ACC112 (cell line): ENCODE data around the gene RAB11A.

Source experiments
- H2AFZ ChIP-seq: fragments of 200-600 bp; sonication (generic); one replicate; pipeline ENCODE4 v1.6.0; 2017; ENCODE audit warnings: antibody characterized with exemption, low read length; ENCODE audit not compliant: unreplicated experiment
- H3K27ac ChIP-seq: fragments of 200-600 bp; sonication (generic); 2 replicates; pipeline ENCODE4 v1.5.1; 2014; ENCODE audit warnings: low read depth, mild to moderate bottlenecking, antibody characterized with exemption, low read length, moderate library complexity
- H3K27me3 ChIP-seq: fragments of 200-600 bp; sonication (generic); 2 replicates; pipeline ENCODE4 v1.6.1; 2014; ENCODE audit warnings: mild to moderate bottlenecking, antibody characterized with exemption, low read length, moderate library complexity, mixed read lengths; ENCODE audit not compliant: insufficient read depth
- H3K36me3 ChIP-seq: fragments of 200-600 bp; sonication (generic); 2 replicates; pipeline ENCODE4 v1.6.1; 2016; ENCODE audit warnings: mild to moderate bottlenecking, antibody characterized with exemption, low read length, moderate library complexity, mixed read lengths; ENCODE audit not compliant: insufficient read depth
- H3K4me1 ChIP-seq: fragments of 200-600 bp; sonication (generic); one replicate; pipeline ENCODE4 v1.6.1; 2016; ENCODE audit warnings: low read length, mixed read lengths; ENCODE audit not compliant: insufficient read depth, unreplicated experiment, control insufficient read depth
- H3K4me3 ChIP-seq: fragments of 200-600 bp; sonication (generic); 2 replicates; pipeline ENCODE4 v1.5.1; 2014; ENCODE audit warnings: mild to moderate bottlenecking, low read depth, low read length
- H3K79me2 ChIP-seq: fragments of 200-600 bp; sonication (generic); one replicate; pipeline ENCODE4 v1.6.0; 2016; ENCODE audit warnings: low read length; ENCODE audit not compliant: control insufficient read depth, unreplicated experiment, insufficient read depth

The RAB11A gene

GRCh38 chr15:65926459-65926858, 57.2 kb downstream of the RAB11A start:
- H3K79me2 ChIP-seq: no peaks in the 10 kb centered on the region
- H3K36me3 ChIP-seq: no peaks in the 10 kb centered on the region
- no peaks in the 10 kb centered on the region for H3K4me1 ChIP-seq
- no peak overlapping the region for H2AFZ ChIP-seq
- H3K27ac ChIP-seq: no peak overlapping the region
- H3K27me3 ChIP-seq: no peaks in the 10 kb centered on the region
- H3K4me3 ChIP-seq: no peak overlapping the region

GRCh38 chr15:65926899-65927298, 57.6 kb downstream of the RAB11A start:
- H3K36me3 ChIP-seq: no peaks in the 10 kb centered on the region
- no peaks in the 10 kb centered on the region for H3K27me3 ChIP-seq
- no peak overlapping the region for H3K27ac ChIP-seq
- H3K4me1 ChIP-seq: no peaks in the 10 kb centered on the region
- H3K79me2 ChIP-seq: no peaks in the 10 kb centered on the region
- H2AFZ ChIP-seq: no peak overlapping the region
- no peak overlapping the region for H3K4me3 ChIP-seq

GRCh38 chr15:65927545-65927944, 58.3 kb downstream of the RAB11A start:
- H3K36me3 ChIP-seq: no peaks in the 10 kb centered on the region
- H2AFZ ChIP-seq: no peak overlapping the region
- H3K79me2 ChIP-seq: no peaks in the 10 kb centered on the region
- no peaks in the 10 kb centered on the region for H3K27me3 ChIP-seq
- no peak overlapping the region for H3K27ac ChIP-seq
- H3K4me3 ChIP-seq: no peak overlapping the region
- no peaks in the 10 kb centered on the region for H3K4me1 ChIP-seq

DNA sequence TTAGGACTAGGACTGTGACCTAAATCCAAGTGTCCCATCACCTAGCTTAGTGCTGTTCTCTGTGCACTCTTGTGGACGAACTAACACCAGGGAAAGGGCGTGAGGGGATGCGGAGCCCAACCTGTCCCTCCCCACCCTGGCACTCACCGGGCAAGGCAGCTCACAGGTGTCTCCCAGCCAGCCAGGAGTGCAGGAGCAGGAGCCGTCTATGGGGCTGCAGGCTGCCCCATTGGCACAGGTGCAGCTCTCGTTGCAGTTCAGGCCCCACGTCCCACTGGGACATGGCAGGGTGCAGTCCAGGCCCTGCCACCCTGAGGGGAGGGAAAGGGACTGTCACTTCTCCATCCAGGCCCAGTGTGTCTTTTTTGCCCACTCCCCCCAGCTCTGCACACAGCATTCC, 60.3 kb downstream of the RAB11A start:
- no peaks in the 10 kb centered on the region for H3K4me1 ChIP-seq
- no peak overlapping the region for H3K27ac ChIP-seq
- no peaks in the 10 kb centered on the region for H3K79me2 ChIP-seq
- H3K36me3 ChIP-seq: no peaks in the 10 kb centered on the region
- no peak overlapping the region for H2AFZ ChIP-seq
- H3K4me3 ChIP-seq: no peak overlapping the region
- H3K27me3 ChIP-seq: no peaks in the 10 kb centered on the region

DNA sequence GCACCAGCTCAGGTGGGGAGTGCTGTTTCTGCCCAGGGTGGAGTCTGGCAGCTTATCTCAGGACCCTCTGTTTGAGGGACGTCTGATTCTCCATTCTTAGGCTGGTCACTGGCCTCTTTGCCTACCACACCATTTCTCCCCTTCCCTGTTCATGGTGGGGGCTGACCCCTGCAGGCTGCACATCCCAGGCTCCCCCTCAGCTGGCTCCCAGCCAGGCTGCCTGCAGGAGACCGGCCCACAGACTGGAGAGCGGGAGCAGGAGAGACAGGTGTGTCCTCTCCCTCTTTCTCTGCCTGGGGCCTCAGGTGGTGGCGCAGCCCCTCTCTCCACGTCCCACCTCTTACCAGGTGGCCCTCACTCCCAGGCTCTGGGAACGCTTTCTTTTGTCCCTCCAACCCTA, 60.8 kb downstream of the RAB11A start:
- no peaks in the 10 kb centered on the region for H3K36me3 ChIP-seq
- H3K4me3 ChIP-seq: no peak overlapping the region
- H3K4me1 ChIP-seq: no peaks in the 10 kb centered on the region
- H3K27ac ChIP-seq: no peak overlapping the region
- H3K27me3 ChIP-seq: no peaks in the 10 kb centered on the region
- H2AFZ ChIP-seq: no peak overlapping the region
- no peaks in the 10 kb centered on the region for H3K79me2 ChIP-seq

- Histone ChIP-seq H3K4me1 (no peaks in the 10 kb centered on the region), H3K79me2 (no peaks in the 10 kb centered on the region), H3K4me3 (no peak overlapping the region), H3K27ac (no peak overlapping the region), H3K36me3 (no peaks in the 10 kb centered on the region), H3K27me3 (no peaks in the 10 kb centered on the region), H2AFZ (no peak overlapping the region)
Observed at GRCh38 chr15:65931221-65931620, 61.9 kb downstream of the RAB11A start.

- Histone ChIP-seq H3K4me1 (peaks cover 13% of the 10 kb centered on the region), H3K4me3 (no peak overlapping the region), H3K36me3 (no peaks in the 10 kb centered on the region), H3K27me3 (no peaks in the 10 kb centered on the region), H3K79me2 (no peaks in the 10 kb centered on the region), H3K27ac (no peak overlapping the region), H2AFZ (no peak overlapping the region)
Observed at GRCh38 chr15:65935391-65935790, 66.1 kb downstream of the RAB11A start.

DNA sequence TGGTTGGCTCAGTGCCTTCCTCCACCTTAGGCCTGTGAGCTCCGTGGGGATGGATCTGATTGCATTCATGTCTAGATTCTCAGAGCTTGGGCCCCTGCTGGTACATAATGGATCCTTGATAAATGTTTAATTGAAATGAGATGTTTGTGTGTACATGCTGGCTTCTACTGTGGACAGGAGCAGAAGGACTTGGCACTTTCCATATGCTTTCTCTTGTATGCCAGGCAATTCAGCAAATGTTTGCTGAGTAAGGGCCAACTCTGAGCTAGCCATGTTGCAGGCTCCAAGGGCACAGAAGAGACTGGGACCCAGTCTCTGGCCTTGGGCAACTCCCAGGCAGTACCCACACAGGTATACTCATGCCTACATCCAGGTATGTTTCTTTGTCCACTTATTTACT, 67.0 kb downstream of the RAB11A start:
- H3K4me3 ChIP-seq: no peak overlapping the region
- H3K27ac ChIP-seq: no peak overlapping the region
- H3K36me3 ChIP-seq: no peaks in the 10 kb centered on the region
- no peaks in the 10 kb centered on the region for H3K27me3 ChIP-seq
- peaks cover 22% of the 10 kb centered on the region for H3K4me1 ChIP-seq
- H3K79me2 ChIP-seq: no peaks in the 10 kb centered on the region
- H2AFZ ChIP-seq: no peak overlapping the region

- no peaks in the 10 kb centered on the region for H3K79me2 ChIP-seq
- no peak overlapping the region for H3K27ac ChIP-seq
- H3K36me3 ChIP-seq: no peaks in the 10 kb centered on the region
- no peak overlapping the region for H3K4me3 ChIP-seq
- H3K4me1 ChIP-seq: peaks cover 23% of the 10 kb centered on the region
- no peak overlapping the region for H2AFZ ChIP-seq
- no peaks in the 10 kb centered on the region for H3K27me3 ChIP-seq
Observed at GRCh38 chr15:65937054-65937453, 67.8 kb downstream of the RAB11A start.

DNA sequence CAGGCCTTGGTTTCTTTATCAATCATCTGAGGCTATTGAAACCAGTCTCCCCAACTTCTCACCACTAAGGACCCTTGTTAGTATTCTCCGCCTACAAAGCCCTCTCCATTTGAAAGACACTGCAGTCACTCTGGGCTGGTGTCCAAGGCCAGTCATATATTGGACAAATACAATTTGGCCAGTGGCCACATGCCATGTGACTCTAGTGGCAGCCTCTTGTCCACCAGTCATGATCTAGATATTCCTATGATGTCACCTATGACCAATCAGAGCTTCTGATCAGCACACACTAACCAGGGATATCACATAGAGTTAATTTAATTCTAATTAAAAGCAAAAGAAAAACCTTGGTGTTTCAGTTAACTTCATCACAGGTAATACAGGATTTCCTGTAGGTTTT, 68.2 kb downstream of the RAB11A start:
- Histone ChIP-seq H3K4me3 (no peak overlapping the region), H3K27me3 (no peaks in the 10 kb centered on the region), H3K27ac (no peak overlapping the region), H3K36me3 (no peaks in the 10 kb centered on the region), H2AFZ (no peak overlapping the region), H3K79me2 (no peaks in the 10 kb centered on the region), H3K4me1 (peaks cover 23% of the 10 kb centered on the region)

DNA sequence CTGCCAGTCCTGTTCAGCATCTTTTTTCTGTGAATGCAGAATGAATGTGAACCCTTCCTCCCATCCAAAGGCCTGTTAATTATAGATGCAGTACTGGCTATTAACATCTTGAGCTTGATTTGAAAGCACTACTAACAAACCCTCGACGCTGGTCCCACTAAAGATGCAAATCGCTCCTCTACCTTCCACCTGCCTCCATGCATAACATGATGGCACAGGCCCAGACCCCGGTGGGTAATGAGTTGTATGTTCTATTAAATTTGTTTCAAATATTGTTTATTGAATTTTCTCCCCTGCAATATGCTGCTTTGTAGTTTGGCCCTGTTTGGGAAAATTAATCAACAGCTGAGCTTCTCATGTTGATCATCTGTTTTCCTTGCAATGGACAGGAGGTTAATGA, 69.3 kb downstream of the RAB11A start:
- Histone ChIP-seq H3K4me1 (peaks cover 23% of the 10 kb centered on the region), H2AFZ (no peak overlapping the region), H3K79me2 (no peaks in the 10 kb centered on the region), H3K4me3 (no peak overlapping the region), H3K36me3 (no peaks in the 10 kb centered on the region), H3K27me3 (no peaks in the 10 kb centered on the region), H3K27ac (no peak overlapping the region)
